ENCODE results near the gene YKT6. TPM values are rescaled to one million over a fixed set of nuclear protein-coding genes. Genes with fewer than 3 reads are reported as not detected.

YKT6 gene
- total RNA-seq, 1 donor from 2014 or later: 89.5 TPM

- no peak for DNase-seq (ENCODE audit: extremely low spot score, unreplicated experiment)
- no peaks in the 10 kb centered on the region for H3K9me3 Mint-ChIP-seq (ENCODE audit: unreplicated experiment)
- H3K27ac Mint-ChIP-seq (ENCODE audit: unreplicated experiment): peak overlapping the region; percentile 65
- peaks cover 16% of the 10 kb centered on the region for H3K36me3 Mint-ChIP-seq (ENCODE audit: unreplicated experiment)
- TF ChIP-seq, protein P1, sequence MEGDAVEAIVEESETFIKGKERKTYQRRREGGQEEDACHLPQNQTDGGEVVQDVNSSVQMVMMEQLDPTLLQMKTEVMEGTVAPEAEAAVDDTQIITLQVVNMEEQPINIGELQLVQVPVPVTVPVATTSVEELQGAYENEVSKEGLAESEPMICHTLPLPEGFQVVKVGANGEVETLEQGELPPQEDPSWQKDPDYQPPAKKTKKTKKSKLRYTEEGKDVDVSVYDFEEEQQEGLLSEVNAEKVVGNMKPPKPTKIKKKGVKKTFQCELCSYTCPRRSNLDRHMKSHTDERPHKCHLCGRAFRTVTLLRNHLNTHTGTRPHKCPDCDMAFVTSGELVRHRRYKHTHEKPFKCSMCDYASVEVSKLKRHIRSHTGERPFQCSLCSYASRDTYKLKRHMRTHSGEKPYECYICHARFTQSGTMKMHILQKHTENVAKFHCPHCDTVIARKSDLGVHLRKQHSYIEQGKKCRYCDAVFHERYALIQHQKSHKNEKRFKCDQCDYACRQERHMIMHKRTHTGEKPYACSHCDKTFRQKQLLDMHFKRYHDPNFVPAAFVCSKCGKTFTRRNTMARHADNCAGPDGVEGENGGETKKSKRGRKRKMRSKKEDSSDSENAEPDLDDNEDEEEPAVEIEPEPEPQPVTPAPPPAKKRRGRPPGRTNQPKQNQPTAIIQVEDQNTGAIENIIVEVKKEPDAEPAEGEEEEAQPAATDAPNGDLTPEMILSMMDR (IDR thresholded peaks at IDR 0.05): no peak
- H3K27me3 Mint-ChIP-seq (ENCODE audit: unreplicated experiment): peaks cover 10% of the 10 kb centered on the region
- H3K4me3 Mint-ChIP-seq (ENCODE audit: unreplicated experiment): peak overlapping the region; percentile 80
- peaks cover 22% of the 10 kb centered on the region for H3K4me1 Mint-ChIP-seq (ENCODE audit: unreplicated experiment)
Measured at GRCh38 chr7:44201813-44202212, 1.0 kb downstream of the YKT6 start.

- no peak overlapping the region for H3K4me3 Mint-ChIP-seq (ENCODE audit: unreplicated experiment)
- H3K9me3 Mint-ChIP-seq (ENCODE audit: unreplicated experiment): no peaks in the 10 kb centered on the region
- H3K27ac Mint-ChIP-seq (ENCODE audit: unreplicated experiment): no peak overlapping the region
- peaks cover 39% of the 10 kb centered on the region for H3K36me3 Mint-ChIP-seq (ENCODE audit: unreplicated experiment)
- peaks cover 22% of the 10 kb centered on the region for H3K4me1 Mint-ChIP-seq (ENCODE audit: unreplicated experiment)
- TF ChIP-seq, protein P1 (IDR thresholded peaks at IDR 0.05): no peak
- DNase-seq (ENCODE audit: extremely low spot score, unreplicated experiment): no peak
- H3K27me3 Mint-ChIP-seq (ENCODE audit: unreplicated experiment): no peaks in the 10 kb centered on the region
Measured at GRCh38 chr7:44206008-44206407, 5.2 kb downstream of the YKT6 start.

- no peak overlapping the region for H3K27ac Mint-ChIP-seq (ENCODE audit: unreplicated experiment)
- H3K4me1 Mint-ChIP-seq (ENCODE audit: unreplicated experiment): peaks cover 9% of the 10 kb centered on the region
- no peak for DNase-seq (ENCODE audit: extremely low spot score, unreplicated experiment)
- H3K4me3 Mint-ChIP-seq (ENCODE audit: unreplicated experiment): no peak overlapping the region
- H3K27me3 Mint-ChIP-seq (ENCODE audit: unreplicated experiment): no peaks in the 10 kb centered on the region
- TF ChIP-seq, protein P1 (IDR thresholded peaks at IDR 0.05): no peak
- H3K9me3 Mint-ChIP-seq (ENCODE audit: unreplicated experiment): no peaks in the 10 kb centered on the region
- peaks cover 48% of the 10 kb centered on the region for H3K36me3 Mint-ChIP-seq (ENCODE audit: unreplicated experiment)
Measured at GRCh38 chr7:44208085-44208484, 7.3 kb downstream of the YKT6 start.

DNA sequence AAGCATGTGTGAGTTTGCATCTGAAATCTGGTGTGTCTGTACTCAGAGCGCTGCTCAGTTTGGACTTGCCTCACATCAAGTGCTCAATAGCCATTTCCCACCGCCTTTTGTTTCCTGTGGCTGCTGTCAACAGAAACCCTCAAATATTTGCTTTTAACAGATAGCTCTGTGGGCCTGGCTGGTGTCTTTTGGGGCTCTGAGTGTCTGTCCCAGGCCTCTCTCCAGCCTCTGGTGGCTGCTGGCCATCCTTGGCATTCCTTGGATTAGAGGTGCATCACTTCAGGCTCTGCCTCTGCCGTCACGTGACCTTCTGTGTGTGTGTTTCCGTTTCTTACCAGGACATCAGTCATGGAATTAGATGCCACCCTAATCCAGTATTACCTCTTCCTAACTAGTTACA lies 9.3 kb downstream of the YKT6 start:
- TF ChIP-seq, protein P1 (IDR thresholded peaks at IDR 0.05): no peak
- Mint-ChIP-seq H3K9me3 (ENCODE audit: unreplicated experiment) (no peaks in the 10 kb centered on the region), H3K4me3 (ENCODE audit: unreplicated experiment) (no peak overlapping the region), H3K4me1 (ENCODE audit: unreplicated experiment) (peaks cover 3% of the 10 kb centered on the region), H3K36me3 (ENCODE audit: unreplicated experiment) (peaks cover 42% of the 10 kb centered on the region), H3K27me3 (ENCODE audit: unreplicated experiment) (no peaks in the 10 kb centered on the region), H3K27ac (ENCODE audit: unreplicated experiment) (no peak overlapping the region)
- no peak for DNase-seq (ENCODE audit: extremely low spot score, unreplicated experiment)

GRCh38 chr7:44211126-44211675 lies 10.4 kb downstream of the YKT6 start:
- TF ChIP-seq, protein P1 (IDR thresholded peaks at IDR 0.05): no peak
- H3K36me3 Mint-ChIP-seq (ENCODE audit: unreplicated experiment): peaks cover 37% of the 10 kb centered on the region
- DNase-seq (ENCODE audit: extremely low spot score, unreplicated experiment): no peak
- peaks cover 3% of the 10 kb centered on the region for H3K4me1 Mint-ChIP-seq (ENCODE audit: unreplicated experiment)
- H3K27ac Mint-ChIP-seq (ENCODE audit: unreplicated experiment): no peak overlapping the region
- no peaks in the 10 kb centered on the region for H3K9me3 Mint-ChIP-seq (ENCODE audit: unreplicated experiment)
- H3K27me3 Mint-ChIP-seq (ENCODE audit: unreplicated experiment): no peaks in the 10 kb centered on the region
- H3K4me3 Mint-ChIP-seq (ENCODE audit: unreplicated experiment): no peak overlapping the region
